K562 (cell line): ENCODE results near the gene RACK1. TPM values are rescaled to one million over a fixed set of nuclear protein-coding genes. Genes with fewer than 3 reads are reported as not detected.

Experiments
- MXI1 ChIP-seq: IDR thresholded peaks from 2 replicates; pipeline ENCODE4 v1.6.1; 2011; ENCODE audit warnings: low read depth, mild to moderate bottlenecking, improper control_type of control experiment, low read length
- SP2 ChIP-seq: IDR thresholded peaks from 2 replicates; pipeline ENCODE4 v1.6.1; 2011; ENCODE audit warnings: mild to moderate bottlenecking, low read depth, low read length, moderate library complexity; ENCODE audit not compliant: poor library complexity, severe bottlenecking; ENCODE audit errors: extremely low read depth
- ZNF318 ChIP-seq, 2 experiments: fragments of 450-650 bp; IDR thresholded peaks; 2 replicates each; pipeline ENCODE4 v1.6.1; 2016; ENCODE audit warnings: mild to moderate bottlenecking in 2 of 2, borderline replicate concordance in 1 of 2, low read depth in 1 of 2, moderate library complexity in 1 of 2
- polyA plus RNA-seq, 8 experiments: library from polyadenylated mRNA; depleted of rRNA in 4 of 8; stranded (reverse) in 5 of 8; unstranded in 3 of 8; fragments of >200 nt; fragmentation: Nextera tagmentation in 2 of 8; fragmentation: Illumina TruSeq in 1 of 8; extraction: Ambion mirVana in 2 of 8; extraction: Trizol in 1 of 8; gene quantifications; 2 replicates each; pipeline versions ENCODE4 v1.2.1 to v1.2.3, GENCODE V29; 2011 to 2014; ENCODE audit warnings: inconsistent platforms in 1 of 8, missing spikeins in 1 of 8
- total RNA-seq, 7 experiments: library from RNA; depleted of rRNA in 6 of 7; stranded (reverse); fragments of >200 nt in 6 of 7; fragmentation: Illumina TruSeq in 2 of 7; extraction: Trizol in 2 of 7; gene quantifications; 2 replicates each; pipeline versions ENCODE4 v1.2.1 to v1.2.3, GENCODE V29; 2011 to 2021; ENCODE audit warnings: low replicate concordance in 1 of 7
- TF ChIP-seq, protein P1 (sequence below): fragments of 200-600 bp; sonication (generic); IDR thresholded peaks from one replicate; pipeline ENCODE4 v1.6.1; 2012; ENCODE audit warnings: mild to moderate bottlenecking, low read depth, low read length, inconsistent platforms
- TF ChIP-seq, protein P2 (sequence below): fragments of 450-650 bp; IDR thresholded peaks from one replicate; pipeline ENCODE4 v1.6.1; 2018; ENCODE audit warnings: mild to moderate bottlenecking, moderate library complexity; ENCODE audit not compliant: partially characterized antibody

RACK1 gene
- total and polyA plus RNA-seq, 9 of the 15 experiments (the other 6 are each of a cell fraction or from before 2014, with no cell fraction given): 2,303 to 5,311 (median 3,833) TPM

- TF ChIP-seq, protein P1, sequence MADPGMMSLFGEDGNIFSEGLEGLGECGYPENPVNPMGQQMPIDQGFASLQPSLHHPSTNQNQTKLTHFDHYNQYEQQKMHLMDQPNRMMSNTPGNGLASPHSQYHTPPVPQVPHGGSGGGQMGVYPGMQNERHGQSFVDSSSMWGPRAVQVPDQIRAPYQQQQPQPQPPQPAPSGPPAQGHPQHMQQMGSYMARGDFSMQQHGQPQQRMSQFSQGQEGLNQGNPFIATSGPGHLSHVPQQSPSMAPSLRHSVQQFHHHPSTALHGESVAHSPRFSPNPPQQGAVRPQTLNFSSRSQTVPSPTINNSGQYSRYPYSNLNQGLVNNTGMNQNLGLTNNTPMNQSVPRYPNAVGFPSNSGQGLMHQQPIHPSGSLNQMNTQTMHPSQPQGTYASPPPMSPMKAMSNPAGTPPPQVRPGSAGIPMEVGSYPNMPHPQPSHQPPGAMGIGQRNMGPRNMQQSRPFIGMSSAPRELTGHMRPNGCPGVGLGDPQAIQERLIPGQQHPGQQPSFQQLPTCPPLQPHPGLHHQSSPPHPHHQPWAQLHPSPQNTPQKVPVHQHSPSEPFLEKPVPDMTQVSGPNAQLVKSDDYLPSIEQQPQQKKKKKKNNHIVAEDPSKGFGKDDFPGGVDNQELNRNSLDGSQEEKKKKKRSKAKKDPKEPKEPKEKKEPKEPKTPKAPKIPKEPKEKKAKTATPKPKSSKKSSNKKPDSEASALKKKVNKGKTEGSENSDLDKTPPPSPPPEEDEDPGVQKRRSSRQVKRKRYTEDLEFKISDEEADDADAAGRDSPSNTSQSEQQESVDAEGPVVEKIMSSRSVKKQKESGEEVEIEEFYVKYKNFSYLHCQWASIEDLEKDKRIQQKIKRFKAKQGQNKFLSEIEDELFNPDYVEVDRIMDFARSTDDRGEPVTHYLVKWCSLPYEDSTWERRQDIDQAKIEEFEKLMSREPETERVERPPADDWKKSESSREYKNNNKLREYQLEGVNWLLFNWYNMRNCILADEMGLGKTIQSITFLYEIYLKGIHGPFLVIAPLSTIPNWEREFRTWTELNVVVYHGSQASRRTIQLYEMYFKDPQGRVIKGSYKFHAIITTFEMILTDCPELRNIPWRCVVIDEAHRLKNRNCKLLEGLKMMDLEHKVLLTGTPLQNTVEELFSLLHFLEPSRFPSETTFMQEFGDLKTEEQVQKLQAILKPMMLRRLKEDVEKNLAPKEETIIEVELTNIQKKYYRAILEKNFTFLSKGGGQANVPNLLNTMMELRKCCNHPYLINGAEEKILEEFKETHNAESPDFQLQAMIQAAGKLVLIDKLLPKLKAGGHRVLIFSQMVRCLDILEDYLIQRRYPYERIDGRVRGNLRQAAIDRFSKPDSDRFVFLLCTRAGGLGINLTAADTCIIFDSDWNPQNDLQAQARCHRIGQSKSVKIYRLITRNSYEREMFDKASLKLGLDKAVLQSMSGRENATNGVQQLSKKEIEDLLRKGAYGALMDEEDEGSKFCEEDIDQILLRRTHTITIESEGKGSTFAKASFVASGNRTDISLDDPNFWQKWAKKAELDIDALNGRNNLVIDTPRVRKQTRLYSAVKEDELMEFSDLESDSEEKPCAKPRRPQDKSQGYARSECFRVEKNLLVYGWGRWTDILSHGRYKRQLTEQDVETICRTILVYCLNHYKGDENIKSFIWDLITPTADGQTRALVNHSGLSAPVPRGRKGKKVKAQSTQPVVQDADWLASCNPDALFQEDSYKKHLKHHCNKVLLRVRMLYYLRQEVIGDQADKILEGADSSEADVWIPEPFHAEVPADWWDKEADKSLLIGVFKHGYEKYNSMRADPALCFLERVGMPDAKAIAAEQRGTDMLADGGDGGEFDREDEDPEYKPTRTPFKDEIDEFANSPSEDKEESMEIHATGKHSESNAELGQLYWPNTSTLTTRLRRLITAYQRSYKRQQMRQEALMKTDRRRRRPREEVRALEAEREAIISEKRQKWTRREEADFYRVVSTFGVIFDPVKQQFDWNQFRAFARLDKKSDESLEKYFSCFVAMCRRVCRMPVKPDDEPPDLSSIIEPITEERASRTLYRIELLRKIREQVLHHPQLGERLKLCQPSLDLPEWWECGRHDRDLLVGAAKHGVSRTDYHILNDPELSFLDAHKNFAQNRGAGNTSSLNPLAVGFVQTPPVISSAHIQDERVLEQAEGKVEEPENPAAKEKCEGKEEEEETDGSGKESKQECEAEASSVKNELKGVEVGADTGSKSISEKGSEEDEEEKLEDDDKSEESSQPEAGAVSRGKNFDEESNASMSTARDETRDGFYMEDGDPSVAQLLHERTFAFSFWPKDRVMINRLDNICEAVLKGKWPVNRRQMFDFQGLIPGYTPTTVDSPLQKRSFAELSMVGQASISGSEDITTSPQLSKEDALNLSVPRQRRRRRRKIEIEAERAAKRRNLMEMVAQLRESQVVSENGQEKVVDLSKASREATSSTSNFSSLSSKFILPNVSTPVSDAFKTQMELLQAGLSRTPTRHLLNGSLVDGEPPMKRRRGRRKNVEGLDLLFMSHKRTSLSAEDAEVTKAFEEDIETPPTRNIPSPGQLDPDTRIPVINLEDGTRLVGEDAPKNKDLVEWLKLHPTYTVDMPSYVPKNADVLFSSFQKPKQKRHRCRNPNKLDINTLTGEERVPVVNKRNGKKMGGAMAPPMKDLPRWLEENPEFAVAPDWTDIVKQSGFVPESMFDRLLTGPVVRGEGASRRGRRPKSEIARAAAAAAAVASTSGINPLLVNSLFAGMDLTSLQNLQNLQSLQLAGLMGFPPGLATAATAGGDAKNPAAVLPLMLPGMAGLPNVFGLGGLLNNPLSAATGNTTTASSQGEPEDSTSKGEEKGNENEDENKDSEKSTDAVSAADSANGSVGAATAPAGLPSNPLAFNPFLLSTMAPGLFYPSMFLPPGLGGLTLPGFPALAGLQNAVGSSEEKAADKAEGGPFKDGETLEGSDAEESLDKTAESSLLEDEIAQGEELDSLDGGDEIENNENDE: no peak
- TF ChIP-seq ZNF318 (IDR thresholded peaks at IDR 0.05; ENCODE audit: borderline replicate concordance in 1 of 2, low read depth in 1 of 2): no peak
- TF ChIP-seq MXI1: no peak
- TF ChIP-seq, protein P2, sequence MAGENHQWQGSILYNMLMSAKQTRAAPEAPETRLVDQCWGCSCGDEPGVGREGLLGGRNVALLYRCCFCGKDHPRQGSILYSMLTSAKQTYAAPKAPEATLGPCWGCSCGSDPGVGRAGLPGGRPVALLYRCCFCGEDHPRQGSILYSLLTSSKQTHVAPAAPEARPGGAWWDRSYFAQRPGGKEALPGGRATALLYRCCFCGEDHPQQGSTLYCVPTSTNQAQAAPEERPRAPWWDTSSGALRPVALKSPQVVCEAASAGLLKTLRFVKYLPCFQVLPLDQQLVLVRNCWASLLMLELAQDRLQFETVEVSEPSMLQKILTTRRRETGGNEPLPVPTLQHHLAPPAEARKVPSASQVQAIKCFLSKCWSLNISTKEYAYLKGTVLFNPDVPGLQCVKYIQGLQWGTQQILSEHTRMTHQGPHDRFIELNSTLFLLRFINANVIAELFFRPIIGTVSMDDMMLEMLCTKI: no peak
- no peak for TF ChIP-seq SP2
Measured at GRCh38 chr5:181243018-181243563, 615 bp downstream of the RACK1 start (continued).
